ENCODE data around the gene DIAPH3.

DNA sequence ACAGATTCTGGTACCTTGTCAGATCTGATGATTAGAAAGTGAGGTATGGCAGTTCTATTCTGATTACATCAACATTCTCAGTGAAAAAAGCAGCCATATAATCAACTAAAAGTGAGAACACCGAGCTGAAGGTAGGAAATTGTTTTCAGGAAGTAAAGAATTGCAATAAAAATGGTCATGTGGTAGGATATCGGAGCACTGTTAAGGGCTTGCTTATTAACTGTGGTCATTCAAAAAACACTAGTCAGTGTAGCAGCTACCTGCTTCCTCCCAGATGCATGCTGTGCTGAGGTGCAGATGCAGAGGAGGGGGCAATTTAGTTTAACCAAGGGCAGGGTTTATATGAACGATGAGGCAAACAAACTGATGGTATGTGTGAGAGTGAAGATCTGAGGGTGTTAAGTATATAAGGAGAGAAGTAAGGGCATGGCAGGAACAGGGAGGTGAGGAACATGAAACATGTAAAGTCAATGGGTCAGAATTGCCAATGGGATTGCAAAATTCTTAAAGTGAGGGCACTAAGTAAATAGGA, 111.9 kb downstream of the DIAPH3 start:
- TF ChIP-seq, protein P1, sequence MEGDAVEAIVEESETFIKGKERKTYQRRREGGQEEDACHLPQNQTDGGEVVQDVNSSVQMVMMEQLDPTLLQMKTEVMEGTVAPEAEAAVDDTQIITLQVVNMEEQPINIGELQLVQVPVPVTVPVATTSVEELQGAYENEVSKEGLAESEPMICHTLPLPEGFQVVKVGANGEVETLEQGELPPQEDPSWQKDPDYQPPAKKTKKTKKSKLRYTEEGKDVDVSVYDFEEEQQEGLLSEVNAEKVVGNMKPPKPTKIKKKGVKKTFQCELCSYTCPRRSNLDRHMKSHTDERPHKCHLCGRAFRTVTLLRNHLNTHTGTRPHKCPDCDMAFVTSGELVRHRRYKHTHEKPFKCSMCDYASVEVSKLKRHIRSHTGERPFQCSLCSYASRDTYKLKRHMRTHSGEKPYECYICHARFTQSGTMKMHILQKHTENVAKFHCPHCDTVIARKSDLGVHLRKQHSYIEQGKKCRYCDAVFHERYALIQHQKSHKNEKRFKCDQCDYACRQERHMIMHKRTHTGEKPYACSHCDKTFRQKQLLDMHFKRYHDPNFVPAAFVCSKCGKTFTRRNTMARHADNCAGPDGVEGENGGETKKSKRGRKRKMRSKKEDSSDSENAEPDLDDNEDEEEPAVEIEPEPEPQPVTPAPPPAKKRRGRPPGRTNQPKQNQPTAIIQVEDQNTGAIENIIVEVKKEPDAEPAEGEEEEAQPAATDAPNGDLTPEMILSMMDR (IDR thresholded peaks at IDR 0.05): no peak
- TF ChIP-seq POLR2A (IDR thresholded peaks at IDR 0.05): no peak
